Measurements from ENCODE around the gene HINFP. TPM values are rescaled to one million over a fixed set of nuclear protein-coding genes. Genes with fewer than 3 reads are reported as not detected.
A peak's percentile ranks its signal among the peaks of the same experiment; 100 is the strongest.

The HINFP gene
- total and polyA plus RNA-seq, 9 of the 15 experiments (the other 6 are each of a cell fraction or from before 2014, with no cell fraction given) = 13.8 to 34.1 (median 22.5) TPM

GRCh38 chr11:119106564-119107537 lies 14.5 kb upstream of the HINFP start, which contains the start of gene C2CD2L (continued):
- TF ChIP-seq CHD7 (IDR thresholded peaks at IDR 0.05; ENCODE audit: low read depth, low read length) = no peak
- TF ChIP-seq SMAD1 (IDR thresholded peaks at IDR 0.05; ENCODE audit: low read depth, low read length, partially characterized antibody) = no peak
- TF ChIP-seq PRPF4 (IDR thresholded peaks at IDR 0.05; ENCODE audit: insufficient read depth, low read depth, low read length, poor library complexity, severe bottlenecking) = peak; percentile 42
- TF ChIP-seq ZNF280B (CRISPR knock-in tag; IDR thresholded peaks at IDR 0.05) = no peak
- TF ChIP-seq SMAD4 (CRISPR knock-in tag; conservative IDR thresholded peaks at IDR 0.05) = peak; percentile 52; the same call in 1 of the 2 replicates
- TF ChIP-seq TFAP4 (CRISPR knock-in tag; IDR thresholded peaks at IDR 0.05; ENCODE audit: borderline replicate concordance) = peak; percentile 72
- no peak for TF ChIP-seq TRIM28 (IDR thresholded peaks at IDR 0.05)
- peak; percentile 71 for TF ChIP-seq HMGN3 (IDR thresholded peaks at IDR 0.05; ENCODE audit: borderline replicate concordance, extremely low read depth, insufficient read length, low read depth, low read length)
- TF ChIP-seq TEAD2 (tag; IDR thresholded peaks at IDR 0.05) = no peak
- TF ChIP-seq HMG20A (CRISPR knock-in tag; conservative IDR thresholded peaks at IDR 0.05) = no peak
- no peak for TF ChIP-seq ZNF699 (CRISPR knock-in tag; IDR thresholded peaks at IDR 0.05; ENCODE audit: insufficient replicate concordance)
